ENCODE data around the gene MLLT1. TPM values are rescaled to one million over a fixed set of nuclear protein-coding genes. Genes with fewer than 3 reads are reported as not detected.

The MLLT1 gene
- total and polyA plus RNA-seq, 2 of the 8 experiments (the other 6 are each of a cell fraction or from before 2014, with no cell fraction given), result 18.8 to 45.1 TPM

DNA sequence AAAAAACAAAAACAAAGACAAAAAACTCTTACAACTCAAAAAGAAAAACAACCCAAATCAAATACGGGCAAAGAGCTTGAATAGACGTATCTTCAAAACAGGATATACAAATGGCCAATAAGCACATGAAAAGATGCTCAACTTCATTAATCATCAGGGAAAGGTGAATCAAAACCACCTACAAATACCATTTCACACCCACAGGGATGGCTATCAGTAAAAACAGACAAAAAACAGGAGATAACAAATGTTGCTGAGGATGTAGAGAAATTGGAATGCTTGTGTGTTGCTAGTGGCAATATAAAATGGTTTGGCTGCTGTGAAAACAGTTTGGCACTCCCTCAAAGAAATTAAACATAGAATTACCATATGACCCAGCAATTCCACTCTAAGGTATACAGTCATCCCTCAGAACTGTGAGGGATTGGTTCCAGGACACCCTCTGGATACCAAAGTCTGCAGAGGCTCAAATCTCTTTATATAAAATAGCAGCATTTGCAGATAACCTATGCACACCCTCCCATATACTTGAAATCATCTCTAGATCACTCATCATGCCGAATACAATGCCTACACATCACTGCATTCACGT, 29.7 kb downstream of the MLLT1 start:
- H3K56ac ChIP-seq (replicated peaks; ENCODE audit: insufficient read length, low read depth, low read length), result no peak overlapping the region
- H3K4me1 ChIP-seq (replicated peaks in 1 of 4; ENCODE audit: control insufficient read depth in 3 of 4, insufficient read depth in 4 of 4, low read length in 3 of 4), result peaks cover 0 to 1% (median 0%) of the 10 kb centered on the region in 4 experiments; a peak in 2 of 7 replicates
- H2BK12ac ChIP-seq (ENCODE audit: low read depth, low read length), result no peak overlapping the region
- WGBS, 2 experiments (ENCODE audit: extremely low coverage in 1 of 2, insufficient coverage in 1 of 2, insufficient read length in 1 of 2, insufficient replicate concordance in 2 of 2, low coverage in 1 of 2, low lambda C conversion rate in 2 of 2, missing lambda C conversion rate in 1 of 2), result 85% methylated on average over 4 of the region's 4 CpGs; no CpG with 5 or more reads in 1 of the 2 experiments
- H4K91ac ChIP-seq (replicated peaks; ENCODE audit: insufficient read length, low read length), result no peak overlapping the region
- H4K20me1 ChIP-seq (replicated peaks in 1 of 2; ENCODE audit: control insufficient read depth in 1 of 2, insufficient read depth in 2 of 2, low read length in 2 of 2), result peaks cover 0 to 13% of the 10 kb centered on the region in 2 experiments
- H4K5ac ChIP-seq (ENCODE audit: insufficient read length, low read depth, low read length), result no peak overlapping the region
- no peak overlapping the region for H3K4me3 ChIP-seq (ENCODE audit: extremely low read depth in 1 of 4, insufficient read depth in 2 of 4, low read depth in 3 of 4, low read length in 4 of 4)
- no peak overlapping the region for H3K18ac ChIP-seq (ENCODE audit: extremely low read depth, low read length)
- H3K36me3 ChIP-seq (ENCODE audit: control insufficient read depth in 2 of 4, insufficient read depth in 4 of 4, low read length in 3 of 4), result peaks cover 0 to 11% (median 4%) of the 10 kb centered on the region in 4 experiments; a peak in 3 of 8 replicates
- H3K23me2 ChIP-seq (ENCODE audit: low read depth, low read length), result no peaks in the 10 kb centered on the region
- H3K23ac ChIP-seq (ENCODE audit: insufficient read length), result no peak overlapping the region
- no peak overlapping the region for H3K14ac ChIP-seq (ENCODE audit: insufficient read length)
- no peaks in the 10 kb centered on the region for H3K27me3 ChIP-seq (replicated peaks in 1 of 4; ENCODE audit: control insufficient read depth in 3 of 4, extremely low read depth in 1 of 4, insufficient read depth in 3 of 4, low read length in 3 of 4)
- H2AFZ ChIP-seq (ENCODE audit: low read length), result no peak overlapping the region
- H3K79me1 ChIP-seq (ENCODE audit: low read depth, low read length), result peaks cover 5% of the 10 kb centered on the region
- H2BK20ac ChIP-seq (ENCODE audit: low read length), result no peak overlapping the region
- H2AK5ac ChIP-seq (ENCODE audit: low read depth, low read length), result no peak overlapping the region
- H3K4ac ChIP-seq (replicated peaks; ENCODE audit: insufficient read length, low read depth, low read length), result no peak overlapping the region
- no peak overlapping the region for H2BK5ac ChIP-seq (ENCODE audit: low read depth, low read length)
- peaks cover 3 to 84% of the 10 kb centered on the region in 2 experiments for H3K79me2 ChIP-seq (ENCODE audit: control insufficient read depth in 1 of 2, insufficient read depth in 2 of 2, low read length in 2 of 2)
- no peak overlapping the region for H3K4me2 ChIP-seq (ENCODE audit: insufficient read depth in 1 of 2, low read depth in 2 of 2, low read length in 2 of 2)
- no peak overlapping the region for H3K27ac ChIP-seq (ENCODE audit: low read depth, low read length)
- CTCF ChIA-PET (ENCODE audit: partially characterized antibody), result interaction anchor here (1.3 to 2.6 kb wide), 3 partner anchors 10 to 21 kb away, joined by 6 to 14 read pairs (median 14); no protein-coding TSS in a partner anchor
- no peak overlapping the region for H2BK15ac ChIP-seq (ENCODE audit: low read length)
- DNase-seq (ENCODE audit: low read depth in 1 of 2, low spot score in 2 of 2) (no peak), FAIRE-seq (no peak)
- TF ChIP-seq SP2 (IDR thresholded peaks at IDR 0.05; ENCODE audit: low read length) (no peak), NRF1 (IDR thresholded peaks at IDR 0.05; ENCODE audit: low read depth, low read length) (no peak), RXRA (IDR thresholded peaks at IDR 0.05; ENCODE audit: insufficient read depth, low read depth, low read length) (no peak), ASH2L (IDR thresholded peaks at IDR 0.05; ENCODE audit: low read length) (no peak), BACH1 (IDR thresholded peaks at IDR 0.05; ENCODE audit: low read length) (no peak), SIRT6 (IDR thresholded peaks at IDR 0.05; ENCODE audit: low read length) (no peak), HDAC6 (IDR thresholded peaks at IDR 0.05; ENCODE audit: low read depth, low read length) (no peak), SIX5 (IDR thresholded peaks at IDR 0.05; ENCODE audit: low read depth, low read length) (no peak)
- TF ChIP-seq, protein P1, sequence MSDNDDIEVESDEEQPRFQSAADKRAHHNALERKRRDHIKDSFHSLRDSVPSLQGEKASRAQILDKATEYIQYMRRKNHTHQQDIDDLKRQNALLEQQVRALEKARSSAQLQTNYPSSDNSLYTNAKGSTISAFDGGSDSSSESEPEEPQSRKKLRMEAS (IDR thresholded peaks at IDR 0.05), result no peak
- H3K9ac ChIP-seq (replicated peaks in 1 of 4; ENCODE audit: extremely low read depth in 1 of 4, low read depth in 3 of 4, low read length in 3 of 4), result no peak overlapping the region
- no peak overlapping the region for H4K8ac ChIP-seq (ENCODE audit: extremely low read depth, insufficient read depth, low read length)
- H2BK120ac ChIP-seq (replicated peaks; ENCODE audit: low read depth, low read length), result no peak overlapping the region
- peaks cover 7 to 15% of the 10 kb centered on the region in 2 experiments; a peak in 3 of 4 replicates for H3K9me3 ChIP-seq (ENCODE audit: insufficient read depth in 2 of 2, low read depth in 1 of 2, low read length in 1 of 2)
- POLR2A ChIA-PET (ENCODE audit: partially characterized antibody), result no interaction called here
